A673 (cell line): ENCODE results near the gene TSHZ1. TPM values are rescaled to one million over a fixed set of nuclear protein-coding genes. Genes with fewer than 3 reads are reported as not detected.

ENCODE experiments used
- BruUV-seq: library from RNA; stranded (reverse); fragments of 400-500 nt; replicated peaks from 2 replicates; lab custom pipeline; 2021; lab: Mats Ljungman, UMichigan
- CTCF ChIA-PET: fragments of 300-600 bp; sonication (Branson Sonifier 250); formaldehyde crosslinking; loops from one replicate; lab custom pipeline; 2022; ENCODE audit warnings: antibody characterized with exemption; lab: Charles Lee
- POLR2A ChIA-PET: fragments of 300-600 bp; sonication (Branson Sonifier 250); formaldehyde crosslinking; loops from one replicate; lab custom pipeline; 2022; ENCODE audit warnings: antibody characterized with exemption; ENCODE audit not compliant: low non-redundant PET; lab: Charles Lee
- DNase-seq: peaks from one replicate; pipeline ENCODE4 v3.0.0-alpha.2; 2015; ENCODE audit warnings: low spot score
- H3K27ac ChIP-seq: fragments of 200-600 bp; sonication (generic); 2 replicates; pipeline ENCODE4 v1.5.1; 2016; ENCODE audit warnings: mixed run types, low read depth, mild to moderate bottlenecking, mixed read lengths, antibody characterized with exemption, low read length; ENCODE audit not compliant: poor library complexity, severe bottlenecking
- H3K27me3 ChIP-seq: fragments of 200-600 bp; sonication (generic); replicated peaks from 2 replicates; pipeline ENCODE4 v1.6.1; 2017; ENCODE audit warnings: mixed run types, low read depth, mild to moderate bottlenecking, mixed read lengths, antibody characterized with exemption, low read length; ENCODE audit not compliant: insufficient read depth, poor library complexity
- H3K36me3 ChIP-seq: fragments of 200-600 bp; sonication (generic); 2 replicates; pipeline ENCODE4 v1.6.1; 2016; ENCODE audit warnings: mixed run types, mild to moderate bottlenecking, mixed read lengths, antibody characterized with exemption, low read length; ENCODE audit not compliant: insufficient read depth, poor library complexity, severe bottlenecking
- H3K4me1 ChIP-seq: fragments of 200-600 bp; sonication (generic); 2 replicates; pipeline ENCODE4 v1.6.1; 2017; ENCODE audit warnings: mixed run types, mild to moderate bottlenecking, mixed read lengths, antibody characterized with exemption, low read length; ENCODE audit not compliant: insufficient read depth, poor library complexity, severe bottlenecking
- H3K4me3 ChIP-seq: fragments of 200-600 bp; sonication (generic); 2 replicates; pipeline ENCODE4 v1.5.1; 2016; ENCODE audit warnings: low read depth, mixed run types, mild to moderate bottlenecking, mixed read lengths, low read length; ENCODE audit not compliant: poor library complexity, severe bottlenecking
- H3K9me3 ChIP-seq: fragments of 200-600 bp; sonication (generic); 2 replicates; pipeline ENCODE4 v1.6.1; 2016; ENCODE audit warnings: mixed run types, low read depth, mild to moderate bottlenecking, mixed read lengths, antibody characterized with exemption, low read length; ENCODE audit not compliant: poor library complexity, severe bottlenecking
- CTCF ChIP-seq: fragments of 300-800, 200-600 bp; sonication (generic); conservative IDR thresholded peaks from 2 replicates; pipeline ENCODE4 v1.5.1; 2017; ENCODE audit warnings: low read depth, mild to moderate bottlenecking, antibody characterized with exemption, low read length, moderate library complexity, mixed read lengths
- EZH2 ChIP-seq: fragments of 200-600 bp; sonication (generic); IDR thresholded peaks from 2 replicates; pipeline ENCODE4 v1.6.1; 2017; ENCODE audit warnings: borderline replicate concordance, low read depth, mild to moderate bottlenecking, mixed read lengths, antibody characterized with exemption, low read length; ENCODE audit not compliant: poor library complexity, severe bottlenecking
- intact Hi-C: fragments of 100-400 bp; cut with micrococcal nuclease; formaldehyde crosslinking; loops from one replicate; pipeline ENCODE4 v1.10.0; 2022; ENCODE audit not compliant: unreplicated experiment
- total RNA-seq: library from RNA; stranded (reverse); gene quantifications from 2 replicates; pipeline ENCODE4 v1.2.3, GENCODE V29; 2021

Gene TSHZ1
- total RNA-seq, 1 experiment from 2014 or later, result 1.8 TPM

- Histone ChIP-seq H3K27me3 (no peaks in the 10 kb centered on the region), H3K4me1 (peaks cover 27% of the 10 kb centered on the region), H3K9me3 (no peaks in the 10 kb centered on the region), H3K27ac (no peak overlapping the region), H3K4me3 (no peak overlapping the region), H3K36me3 (no peaks in the 10 kb centered on the region)
- DNase-seq, result peak; percentile 75
- POLR2A ChIA-PET, result interaction anchor here (0.6 kb wide), 1 partner anchor 228 kb away, joined by 5 read pairs; no protein-coding TSS in a partner anchor
- BruUV-seq, result no TSS peak
- CTCF ChIA-PET, result no interaction called here
- TF ChIP-seq EZH2 (no peak), CTCF (no peak)
- intact Hi-C loops, result no loop called here
These were observed 19.8 kb downstream of the TSHZ1 start for GRCh38 chr18:75230163-75231052.

GRCh38 chr18:75231053-75231406 lies 20.4 kb downstream of the TSHZ1 start:
- H3K36me3 ChIP-seq, result no peaks in the 10 kb centered on the region
- H3K4me1 ChIP-seq, result peaks cover 27% of the 10 kb centered on the region
- ChIA-PET POLR2A (no interaction called here), CTCF (no interaction called here)
- no peak for TF ChIP-seq CTCF
- no peak for TF ChIP-seq EZH2
- no TSS peak for BruUV-seq
- no peak for DNase-seq
- no peak overlapping the region for H3K27ac ChIP-seq
- no peaks in the 10 kb centered on the region for H3K9me3 ChIP-seq
- no peaks in the 10 kb centered on the region for H3K27me3 ChIP-seq
- no peak overlapping the region for H3K4me3 ChIP-seq
- intact Hi-C loops, result no loop called here

- BruUV-seq, result no TSS peak
- Histone ChIP-seq H3K9me3 (no peaks in the 10 kb centered on the region), H3K36me3 (no peaks in the 10 kb centered on the region), H3K4me1 (peaks cover 4% of the 10 kb centered on the region), H3K4me3 (no peak overlapping the region), H3K27ac (no peak overlapping the region), H3K27me3 (no peaks in the 10 kb centered on the region)
- ChIA-PET POLR2A (no interaction called here), CTCF (no interaction called here)
- no peak for DNase-seq
- no peak for TF ChIP-seq EZH2
- no peak for TF ChIP-seq CTCF
- intact Hi-C loops, result no loop called here
These were observed 24.3 kb downstream of the TSHZ1 start for GRCh38 chr18:75234901-75235300.
